Measurements from ENCODE around the gene EEA1. TPM values are rescaled to one million over a fixed set of nuclear protein-coding genes. Genes with fewer than 3 reads are reported as not detected.

The EEA1 gene
- total and polyA plus RNA-seq, 4 experiments from 2014 or later: 2.8 to 16.4 (median 16.1) TPM

- Mint-ChIP-seq H3K27ac (no peak overlapping the region), H3K4me3 (no peak overlapping the region), H3K36me3 (no peaks in the 10 kb centered on the region), H3K27me3 (peaks cover 5 to 6% of the 10 kb centered on the region in 2 donors), H3K4me1 (no peaks in the 10 kb centered on the region), H3K9me3 (peaks cover 0 to 5% (median under 1%) of the 10 kb centered on the region in 8 donors)
- Histone ChIP-seq H3K9me3 (ENCODE audit: control insufficient read depth in 1 of 2, low read length in 2 of 2) (no peaks in the 10 kb centered on the region), H3K4me3 (ENCODE audit: low read length in 2 of 2) (no peak overlapping the region), H3K27me3 (ENCODE audit: insufficient read depth, low read length) (no peaks in the 10 kb centered on the region), H3K4me1 (ENCODE audit: insufficient read depth, low read length) (no peaks in the 10 kb centered on the region), H3K27ac (ENCODE audit: low read depth, low read length) (no peak overlapping the region), H3K36me3 (ENCODE audit: insufficient read depth, low read length) (no peaks in the 10 kb centered on the region)
- intact Hi-C loops (cut with micrococcal nuclease): no loop called here
- ChIA-PET POLR2A (ENCODE audit: partially characterized antibody) (no interaction called here), CTCF (ENCODE audit: partially characterized antibody) (no interaction called here)
- DNase-seq: no peak
These were observed 20.9 kb upstream of the EEA1 start for GRCh38 chr12:92950011-92950410.

- H3K4me1 ChIP-seq (ENCODE audit: insufficient read depth, low read length): no peaks in the 10 kb centered on the region
- H3K4me3 ChIP-seq (ENCODE audit: low read length in 2 of 2): no peak overlapping the region
- no peaks in the 10 kb centered on the region for H3K36me3 ChIP-seq (ENCODE audit: insufficient read depth, low read length)
- intact Hi-C loops (cut with micrococcal nuclease): no loop called here
- H3K9me3 ChIP-seq (ENCODE audit: control insufficient read depth in 1 of 2, low read length in 2 of 2): no peaks in the 10 kb centered on the region
- DNase-seq: no peak
- H3K27me3 Mint-ChIP-seq: peaks cover 5 to 6% of the 10 kb centered on the region in 2 donors
- H3K9me3 Mint-ChIP-seq: peaks cover 0 to 5% (median under 1%) of the 10 kb centered on the region in 8 donors
- no peaks in the 10 kb centered on the region for H3K36me3 Mint-ChIP-seq
- POLR2A ChIA-PET (ENCODE audit: partially characterized antibody): no interaction called here
- H3K27ac Mint-ChIP-seq: no peak overlapping the region
- CTCF ChIA-PET (ENCODE audit: partially characterized antibody): no interaction called here
- H3K27ac ChIP-seq (ENCODE audit: low read depth, low read length): no peak overlapping the region
- H3K4me3 Mint-ChIP-seq: no peak overlapping the region
- no peaks in the 10 kb centered on the region for H3K27me3 ChIP-seq (ENCODE audit: insufficient read depth, low read length)
- no peaks in the 10 kb centered on the region for H3K4me1 Mint-ChIP-seq
These were observed 20.4 kb upstream of the EEA1 start for GRCh38 chr12:92949466-92949865.

- H3K4me3 ChIP-seq (ENCODE audit: low read length in 2 of 2): no peak overlapping the region
- H3K27me3 ChIP-seq (ENCODE audit: insufficient read depth, low read length): no peaks in the 10 kb centered on the region
- no peaks in the 10 kb centered on the region for H3K36me3 Mint-ChIP-seq
- CTCF ChIA-PET (ENCODE audit: partially characterized antibody): no interaction called here
- H3K4me1 Mint-ChIP-seq: no peaks in the 10 kb centered on the region
- H3K27me3 Mint-ChIP-seq: peaks cover 5 to 6% of the 10 kb centered on the region in 2 donors
- H3K9me3 ChIP-seq (ENCODE audit: control insufficient read depth in 1 of 2, low read length in 2 of 2): no peaks in the 10 kb centered on the region
- H3K9me3 Mint-ChIP-seq: peaks cover 0 to 2% (median 0%) of the 10 kb centered on the region in 8 donors
- no peak overlapping the region for H3K27ac Mint-ChIP-seq
- H3K27ac ChIP-seq (ENCODE audit: low read depth, low read length): no peak overlapping the region
- no peaks in the 10 kb centered on the region for H3K36me3 ChIP-seq (ENCODE audit: insufficient read depth, low read length)
- DNase-seq: no peak
- no peaks in the 10 kb centered on the region for H3K4me1 ChIP-seq (ENCODE audit: insufficient read depth, low read length)
- H3K4me3 Mint-ChIP-seq: no peak overlapping the region
- POLR2A ChIA-PET (ENCODE audit: partially characterized antibody): no interaction called here
- intact Hi-C loops (cut with micrococcal nuclease): no loop called here
These were observed 18.6 kb upstream of the EEA1 start for GRCh38 chr12:92947589-92948215.

GRCh38 chr12:92945659-92946220 is 16.6 kb upstream of the EEA1 start:
- H3K27me3 Mint-ChIP-seq: peaks cover 5 to 6% of the 10 kb centered on the region in 2 donors
- H3K27me3 ChIP-seq (ENCODE audit: insufficient read depth, low read length): no peaks in the 10 kb centered on the region
- H3K9me3 Mint-ChIP-seq: peaks cover 0 to 2% (median 0%) of the 10 kb centered on the region in 8 donors
- no peaks in the 10 kb centered on the region for H3K9me3 ChIP-seq (ENCODE audit: control insufficient read depth in 1 of 2, low read length in 2 of 2)
- no peaks in the 10 kb centered on the region for H3K4me1 ChIP-seq (ENCODE audit: insufficient read depth, low read length)
- intact Hi-C loops (cut with micrococcal nuclease): no loop called here
- ChIA-PET POLR2A (ENCODE audit: partially characterized antibody) (no interaction called here), CTCF (ENCODE audit: partially characterized antibody) (interaction anchor here (0.8 kb wide), 1 partner anchor 42 kb away, joined by 4 read pairs; no protein-coding TSS in a partner anchor)
- no peak overlapping the region for H3K4me3 Mint-ChIP-seq
- no peaks in the 10 kb centered on the region for H3K4me1 Mint-ChIP-seq
- no peak overlapping the region for H3K27ac ChIP-seq (ENCODE audit: low read depth, low read length)
- H3K36me3 ChIP-seq (ENCODE audit: insufficient read depth, low read length): no peaks in the 10 kb centered on the region
- H3K27ac Mint-ChIP-seq: no peak overlapping the region
- DNase-seq: no peak
- no peaks in the 10 kb centered on the region for H3K36me3 Mint-ChIP-seq
- no peak overlapping the region for H3K4me3 ChIP-seq (ENCODE audit: low read length in 2 of 2)

GRCh38 chr12:92943482-92944250 is 14.6 kb upstream of the EEA1 start:
- H3K27me3 ChIP-seq (ENCODE audit: insufficient read depth, low read length): no peaks in the 10 kb centered on the region
- no peak overlapping the region for H3K4me3 ChIP-seq (ENCODE audit: low read length in 2 of 2)
- Mint-ChIP-seq H3K36me3 (no peaks in the 10 kb centered on the region), H3K27me3 (peaks cover 3 to 5% of the 10 kb centered on the region in 2 donors), H3K4me3 (no peak overlapping the region), H3K4me1 (no peaks in the 10 kb centered on the region), H3K27ac (peak overlapping the region in 1 of 7 donors; percentile 27), H3K9me3 (peaks cover 0 to 2% (median 0%) of the 10 kb centered on the region in 8 donors)
- no peaks in the 10 kb centered on the region for H3K9me3 ChIP-seq (ENCODE audit: control insufficient read depth in 1 of 2, low read length in 2 of 2)
- intact Hi-C loops (cut with micrococcal nuclease): no loop called here
- no peaks in the 10 kb centered on the region for H3K36me3 ChIP-seq (ENCODE audit: insufficient read depth, low read length)
- ChIA-PET POLR2A (ENCODE audit: partially characterized antibody) (no interaction called here), CTCF (ENCODE audit: partially characterized antibody) (interaction anchor here (0.6 to 1.5 kb wide), 8 partner anchors 13 to 476 kb away, joined by 3 to 8 read pairs (median 3); no protein-coding TSS in a partner anchor)
- no peaks in the 10 kb centered on the region for H3K4me1 ChIP-seq (ENCODE audit: insufficient read depth, low read length)
- H3K27ac ChIP-seq (ENCODE audit: low read depth, low read length): no peak overlapping the region
- DNase-seq: no peak

- no peak overlapping the region for H3K4me3 ChIP-seq (ENCODE audit: low read length in 2 of 2)
- Mint-ChIP-seq H3K4me1 (no peaks in the 10 kb centered on the region), H3K4me3 (no peak overlapping the region), H3K27ac (no peak overlapping the region), H3K27me3 (peaks cover 3 to 5% of the 10 kb centered on the region in 2 donors), H3K9me3 (peaks cover 0 to 2% (median 0%) of the 10 kb centered on the region in 8 donors), H3K36me3 (no peaks in the 10 kb centered on the region)
- no peaks in the 10 kb centered on the region for H3K36me3 ChIP-seq (ENCODE audit: insufficient read depth, low read length)
- no peaks in the 10 kb centered on the region for H3K4me1 ChIP-seq (ENCODE audit: insufficient read depth, low read length)
- no peaks in the 10 kb centered on the region for H3K27me3 ChIP-seq (ENCODE audit: insufficient read depth, low read length)
- no peaks in the 10 kb centered on the region for H3K9me3 ChIP-seq (ENCODE audit: control insufficient read depth in 1 of 2, low read length in 2 of 2)
- POLR2A ChIA-PET (ENCODE audit: partially characterized antibody): no interaction called here
- no peak overlapping the region for H3K27ac ChIP-seq (ENCODE audit: low read depth, low read length)
- no peak for DNase-seq
- CTCF ChIA-PET (ENCODE audit: partially characterized antibody): interaction anchor here (1.1 kb wide), 1 partner anchor 454 kb away, joined by 3 read pairs; no protein-coding TSS in a partner anchor
- intact Hi-C loops (cut with micrococcal nuclease): no loop called here
These were observed 13.8 kb upstream of the EEA1 start for GRCh38 chr12:92942905-92943304.

- H3K9me3 Mint-ChIP-seq: peaks cover 0 to 2% (median 0%) of the 10 kb centered on the region in 8 donors
- Histone ChIP-seq H3K4me3 (ENCODE audit: low read length in 2 of 2) (no peak overlapping the region), H3K27ac (ENCODE audit: low read depth, low read length) (no peak overlapping the region), H3K36me3 (ENCODE audit: insufficient read depth, low read length) (no peaks in the 10 kb centered on the region), H3K9me3 (ENCODE audit: control insufficient read depth in 1 of 2, low read length in 2 of 2) (no peaks in the 10 kb centered on the region), H3K4me1 (ENCODE audit: insufficient read depth, low read length) (no peaks in the 10 kb centered on the region), H3K27me3 (ENCODE audit: insufficient read depth, low read length) (no peaks in the 10 kb centered on the region)
- no peaks in the 10 kb centered on the region for H3K27me3 Mint-ChIP-seq
- ChIA-PET POLR2A (ENCODE audit: partially characterized antibody) (no interaction called here), CTCF (ENCODE audit: partially characterized antibody) (no interaction called here)
- DNase-seq: no peak
- H3K4me1 Mint-ChIP-seq: no peaks in the 10 kb centered on the region
- no peaks in the 10 kb centered on the region for H3K36me3 Mint-ChIP-seq
- intact Hi-C loops (cut with micrococcal nuclease): no loop called here
- H3K27ac Mint-ChIP-seq: no peak overlapping the region
- no peak overlapping the region for H3K4me3 Mint-ChIP-seq
These were observed 10.0 kb upstream of the EEA1 start for GRCh38 chr12:92939116-92939515.

Measured in CD4-positive, alpha-beta memory T cell (primary cell).